Measurements from ENCODE around the gene BACE1-AS. TPM values are rescaled to one million over a fixed set of nuclear protein-coding genes. Genes with fewer than 3 reads are reported as not detected.

Gene BACE1-AS
- total RNA-seq, 8 experiments from 2014 or later: 5.0 to 21.6 (median 13.1) TPM

- in situ Hi-C loops (cut with MboI; ENCODE audit: low pct_unique_long_range_greater_than_20kb in 2 of 9, low sequenced_read_pairs in 9 of 9, unreplicated experiment in 9 of 9): no loop called here
- ATAC-seq (replicated peaks in 6 of 8): no peak
- peaks cover 27 to 33% of the 10 kb centered on the region in 2 donors for H3K4me1 ChIP-seq (replicated peaks in 1 of 2)
- no peak overlapping the region for H3K4me3 ChIP-seq
- WGBS, 10 experiments: 85 to 100% (median 90%) methylated on average over 2 to 5 of the region's 8 CpGs; no CpG with 5 or more reads in 6 of the 10 experiments
- H3K27ac ChIP-seq: peak overlapping the region in 1 of 2 donors; percentile 95
These were observed 7.0 kb downstream of the BACE1-AS start for GRCh38 chr11:117298195-117298594.

DNA sequence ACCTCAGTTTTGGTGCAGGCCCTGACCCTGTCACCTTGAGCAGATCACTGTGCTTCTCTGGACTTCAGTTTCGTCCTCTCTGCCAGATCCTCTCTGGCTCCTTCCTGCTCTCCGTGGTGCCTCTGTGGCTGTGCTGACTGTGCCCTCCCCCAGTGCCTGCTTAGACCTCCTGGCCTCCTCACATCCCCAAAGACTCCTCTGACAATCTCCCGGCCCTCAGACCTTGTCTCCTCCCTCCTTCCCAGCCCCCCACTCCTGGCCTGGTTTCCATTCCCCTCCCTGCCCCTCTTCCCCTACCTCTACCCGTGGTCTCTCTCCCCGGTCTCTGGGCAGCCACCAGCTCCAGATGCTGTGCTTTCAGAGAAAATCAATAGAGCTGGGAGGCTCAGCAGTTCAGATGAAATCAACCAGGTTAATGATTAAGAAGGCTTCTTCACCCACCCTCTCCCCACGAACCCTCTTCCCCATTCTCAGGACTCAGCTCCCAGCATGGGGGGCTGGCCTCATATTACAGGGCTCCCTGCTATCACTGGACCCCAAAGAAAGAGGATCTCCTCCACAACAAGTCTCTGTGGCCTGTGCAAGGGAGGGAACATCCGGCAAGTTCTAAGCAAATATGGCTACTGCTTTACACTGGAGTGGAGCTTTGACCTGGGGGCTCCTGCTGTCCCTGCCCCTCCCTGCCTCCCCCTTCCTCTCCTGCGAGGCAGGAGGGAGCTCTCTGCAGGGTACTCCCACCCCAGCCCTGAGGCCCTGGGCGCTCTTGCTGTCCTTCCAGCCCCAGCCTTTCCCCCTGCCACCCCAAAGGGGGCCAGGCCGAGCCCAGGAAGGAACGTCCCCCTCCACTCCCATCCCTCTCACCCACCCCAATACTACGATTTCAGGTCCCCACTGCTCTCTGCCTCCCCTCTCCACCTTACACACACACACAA lies 8.5 kb downstream of the BACE1-AS start:
- 10 to 60% (median 19%) methylated on average over 1 to 4 of the region's 12 CpGs; no CpG with 5 or more reads in 6 of the 10 experiments for WGBS, 10 experiments
- Histone ChIP-seq H3K27ac (peak overlapping the region; percentile 85 to 95), H3K4me3 (peak overlapping the region in 3 of 5 donors; percentile 7 to 27 (median 23))

GRCh38 chr11:117300283-117300663 lies 9.1 kb downstream of the BACE1-AS start:
- Histone ChIP-seq H3K4me3 (peak overlapping the region in 3 of 5 donors; percentile 7 to 27 (median 23)), H3K4me1 (replicated peaks in 1 of 2) (peaks cover 27 to 45% of the 10 kb centered on the region in 2 donors), H3K27ac (peak overlapping the region; percentile 85 to 95)
- in situ Hi-C loops (cut with MboI; ENCODE audit: low pct_unique_long_range_greater_than_20kb in 2 of 9, low sequenced_read_pairs in 9 of 9, unreplicated experiment in 9 of 9): no loop called here
- WGBS, 10 experiments: 0 to 10% (median 4%) methylated on average over 2 to 5 of the region's 17 CpGs; no CpG with 5 or more reads in 7 of the 10 experiments
- peak in 7 of 8 experiments; percentile 54 to 92 (median 89) for ATAC-seq (replicated peaks in 6 of 8)

More for the DNA sequence above, 8.5 kb downstream of the BACE1-AS start:
- ATAC-seq (replicated peaks in 6 of 8): peak in 6 of 8 experiments; percentile 23 to 69 (median 68)
- in situ Hi-C loops (cut with MboI; ENCODE audit: low pct_unique_long_range_greater_than_20kb in 2 of 9, low sequenced_read_pairs in 9 of 9, unreplicated experiment in 9 of 9): no loop called here
- H3K4me1 ChIP-seq (replicated peaks in 1 of 2): peaks cover 27 to 45% of the 10 kb centered on the region in 2 donors

GRCh38 chr11:117300773-117301172 lies 9.6 kb downstream of the BACE1-AS start:
- ATAC-seq (replicated peaks in 6 of 8): no peak
- Histone ChIP-seq H3K4me1 (replicated peaks in 1 of 2) (peaks cover 27 to 45% of the 10 kb centered on the region in 2 donors), H3K27ac (peak overlapping the region; percentile 85 to 95), H3K4me3 (peak overlapping the region in 1 of 5 donors; percentile 2)
- in situ Hi-C loops (cut with MboI; ENCODE audit: low pct_unique_long_range_greater_than_20kb in 2 of 9, low sequenced_read_pairs in 9 of 9, unreplicated experiment in 9 of 9): no loop called here
- WGBS, 10 experiments: 27 to 83% (median 71%) methylated on average over 2 to 5 of the region's 5 CpGs; no CpG with 5 or more reads in 2 of the 10 experiments

DNA sequence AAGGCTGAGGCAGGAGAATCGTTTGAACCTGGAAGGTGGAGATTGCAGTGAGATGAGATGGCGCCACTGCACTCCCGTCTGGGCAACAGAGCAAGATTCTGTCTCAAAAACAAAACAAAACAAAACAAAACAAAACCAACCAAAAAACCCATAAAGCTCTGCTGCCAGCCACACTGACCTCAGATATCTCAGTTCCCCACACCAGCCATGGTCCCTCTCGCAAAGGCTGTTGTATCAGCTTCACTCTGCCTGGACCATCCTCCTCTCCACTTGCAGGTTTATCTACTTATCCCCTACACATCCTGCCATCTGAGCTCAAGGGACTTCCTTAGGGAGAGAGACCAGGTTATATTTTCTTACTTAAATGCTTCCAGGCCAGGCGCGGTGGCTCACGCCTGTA lies 11.1 kb downstream of the BACE1-AS start:
- in situ Hi-C loops (cut with MboI; ENCODE audit: low pct_unique_long_range_greater_than_20kb in 2 of 9, low sequenced_read_pairs in 9 of 9, unreplicated experiment in 9 of 9): no loop called here
- Histone ChIP-seq H3K4me1 (replicated peaks in 1 of 2) (peaks cover 27 to 45% of the 10 kb centered on the region in 2 donors), H3K27ac (no peak overlapping the region), H3K4me3 (no peak overlapping the region)
- ATAC-seq (replicated peaks in 6 of 8): no peak
- WGBS, 10 experiments: 71 to 97% (median 92%) methylated on average over 2 to 6 of the region's 7 CpGs; no CpG with 5 or more reads in 3 of the 10 experiments

GRCh38 chr11:117303101-117303500 lies 12.0 kb downstream of the BACE1-AS start:
- H3K27ac ChIP-seq: no peak overlapping the region
- no peak for ATAC-seq (replicated peaks in 6 of 8)

GRCh38 chr11:117303646-117304315 lies 12.6 kb downstream of the BACE1-AS start:
- in situ Hi-C loops (cut with MboI; ENCODE audit: low pct_unique_long_range_greater_than_20kb in 2 of 9, low sequenced_read_pairs in 9 of 9, unreplicated experiment in 9 of 9): no loop called here
- no peak for ATAC-seq (replicated peaks in 6 of 8)
- no peak overlapping the region for H3K27ac ChIP-seq
- 56 to 100% (median 80%) methylated on average over 1 to 4 of the region's 5 CpGs; no CpG with 5 or more reads in 4 of the 10 experiments for WGBS, 10 experiments
- H3K4me3 ChIP-seq: no peak overlapping the region
- peaks cover 23 to 39% of the 10 kb centered on the region in 2 donors for H3K4me1 ChIP-seq (replicated peaks in 1 of 2)

More at GRCh38 chr11:117303101-117303500, 12.0 kb downstream of the BACE1-AS start:
- 0 to 100% (median 78%) methylated on average over 1 to 4 of the region's 4 CpGs; no CpG with 5 or more reads in 4 of the 10 experiments for WGBS, 10 experiments
- Histone ChIP-seq H3K4me1 (replicated peaks in 1 of 2) (peaks cover 27 to 45% of the 10 kb centered on the region in 2 donors), H3K4me3 (no peak overlapping the region)
- in situ Hi-C loops (cut with MboI; ENCODE audit: low pct_unique_long_range_greater_than_20kb in 2 of 9, low sequenced_read_pairs in 9 of 9, unreplicated experiment in 9 of 9): no loop called here

GRCh38 chr11:117305145-117305544 lies 14.0 kb downstream of the BACE1-AS start:
- Histone ChIP-seq H3K4me1 (replicated peaks in 1 of 2) (peaks cover 10 to 26% of the 10 kb centered on the region in 2 donors), H3K27ac (no peak overlapping the region), H3K4me3 (no peak overlapping the region)
- 43 to 100% (median 100%) methylated on average over 1 to 2 of the region's 3 CpGs; no CpG with 5 or more reads in 6 of the 10 experiments for WGBS, 10 experiments
- ATAC-seq (replicated peaks in 6 of 8): no peak
- in situ Hi-C loops (cut with MboI; ENCODE audit: low pct_unique_long_range_greater_than_20kb in 2 of 9, low sequenced_read_pairs in 9 of 9, unreplicated experiment in 9 of 9): no loop called here

- ATAC-seq (replicated peaks in 6 of 8): no peak
- Histone ChIP-seq H3K27ac (no peak overlapping the region), H3K4me3 (no peak overlapping the region), H3K4me1 (replicated peaks in 1 of 2) (peaks cover 2 to 3% of the 10 kb centered on the region in 2 donors)
- in situ Hi-C loops (cut with MboI; ENCODE audit: low pct_unique_long_range_greater_than_20kb in 2 of 9, low sequenced_read_pairs in 9 of 9, unreplicated experiment in 9 of 9): no loop called here
- 64 to 100% (median 96%) methylated on average over 2 to 5 of the region's 7 CpGs; no CpG with 5 or more reads in 2 of the 10 experiments for WGBS, 10 experiments
These were observed 18.2 kb downstream of the BACE1-AS start for GRCh38 chr11:117309310-117309709.

DNA sequence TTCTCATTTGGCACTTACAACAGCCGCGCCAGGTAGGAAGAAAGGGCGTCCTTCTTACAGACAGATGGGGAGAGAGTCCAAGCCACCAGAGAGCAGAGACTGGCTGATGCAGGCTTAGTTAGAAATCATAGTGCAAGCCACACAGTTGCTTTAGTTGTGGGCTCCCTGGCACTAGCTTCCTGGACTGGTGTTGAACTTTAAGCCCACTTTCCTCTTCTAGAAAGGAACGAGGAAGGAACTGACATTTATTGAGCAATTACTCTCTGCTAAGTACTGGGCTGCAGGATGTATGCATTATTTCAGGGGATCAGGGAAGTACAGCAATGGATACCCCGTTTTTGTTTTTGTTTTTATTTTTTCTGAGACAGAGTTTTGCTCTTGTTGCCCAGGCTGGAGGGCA lies 21.9 kb downstream of the BACE1-AS start:
- in situ Hi-C loops (cut with MboI; ENCODE audit: low pct_unique_long_range_greater_than_20kb in 2 of 9, low sequenced_read_pairs in 9 of 9, unreplicated experiment in 9 of 9): no loop called here
- ATAC-seq (replicated peaks in 6 of 8): no peak
- Histone ChIP-seq H3K4me1 (replicated peaks in 1 of 2) (peaks cover 16 to 18% of the 10 kb centered on the region in 2 donors), H3K27ac (no peak overlapping the region), H3K4me3 (no peak overlapping the region)
- 0 to 100% (median 74%) methylated on average over 1 to 5 of the region's 5 CpGs for WGBS, 10 experiments

DNA sequence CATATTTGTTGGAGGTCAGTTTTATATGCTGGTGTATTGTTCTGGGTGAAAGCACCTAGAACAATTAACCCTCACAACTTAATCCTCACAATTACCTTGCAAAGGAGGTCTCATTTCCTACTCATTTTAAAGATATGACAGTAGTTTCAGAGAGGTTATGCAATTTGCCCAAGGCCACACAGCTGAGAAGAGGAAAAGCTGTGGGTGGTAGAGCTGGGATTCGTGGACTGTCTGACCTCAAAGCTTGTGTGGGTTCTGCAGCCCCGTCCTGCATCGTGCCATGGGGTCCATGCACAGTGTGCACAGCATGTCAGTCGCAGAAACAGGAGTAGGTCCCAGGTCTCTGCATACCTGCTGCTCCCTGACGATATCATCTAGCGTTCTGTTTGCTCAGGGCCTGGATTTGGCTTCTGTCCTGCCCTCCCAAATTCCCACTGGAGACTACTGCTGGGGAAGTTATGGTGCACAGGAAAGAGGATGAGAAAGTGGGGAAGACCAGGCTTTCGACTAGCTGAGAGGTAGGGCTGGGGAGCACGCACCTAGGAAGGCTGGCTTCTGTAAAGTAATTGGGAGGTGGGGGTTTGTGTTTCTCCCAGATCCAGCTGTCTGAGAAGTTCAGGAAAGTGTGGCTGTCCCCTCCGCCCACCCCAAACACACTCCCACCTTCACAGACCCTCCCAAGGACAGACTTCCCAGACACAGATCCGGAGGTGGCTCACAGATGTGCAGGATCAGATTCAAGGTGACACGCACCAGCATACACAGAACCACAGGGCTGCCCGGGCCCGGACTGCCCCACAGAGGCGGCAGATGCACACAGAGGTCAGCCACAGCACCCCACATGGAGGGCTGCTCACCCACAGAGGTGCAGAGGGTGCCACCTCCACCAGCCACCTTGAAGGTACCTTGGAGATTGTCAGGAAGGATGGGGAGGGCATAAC lies 23.0 kb downstream of the BACE1-AS start:
- ATAC-seq (replicated peaks in 6 of 8): no peak
- peak overlapping the region; percentile 69 to 84 (median 73) for H3K4me3 ChIP-seq
- in situ Hi-C loops (cut with MboI; ENCODE audit: low pct_unique_long_range_greater_than_20kb in 2 of 9, low sequenced_read_pairs in 9 of 9, unreplicated experiment in 9 of 9): no loop called here
- H3K27ac ChIP-seq: no peak overlapping the region
- 59 to 100% (median 83%) methylated on average over 1 to 9 of the region's 14 CpGs for WGBS, 10 experiments
- peaks cover 16 to 18% of the 10 kb centered on the region in 2 donors for H3K4me1 ChIP-seq (replicated peaks in 1 of 2)

- no peak overlapping the region for H3K27ac ChIP-seq
- 7% methylated on average over 3 of the region's 10 CpGs; no CpG with 5 or more reads in 9 of the 10 experiments for WGBS, 10 experiments
- H3K4me3 ChIP-seq: peak overlapping the region; percentile 69 to 84 (median 73)
- H3K4me1 ChIP-seq (replicated peaks in 1 of 2): peaks cover 16 to 18% of the 10 kb centered on the region in 2 donors
- in situ Hi-C loops (cut with MboI; ENCODE audit: low pct_unique_long_range_greater_than_20kb in 2 of 9, low sequenced_read_pairs in 9 of 9, unreplicated experiment in 9 of 9): no loop called here
- ATAC-seq (replicated peaks in 6 of 8): no peak
These were observed 23.7 kb downstream of the BACE1-AS start for GRCh38 chr11:117314840-117315239.

All from motor neuron (in vitro differentiated cells).